DND-41 (cell line): Measurements from ENCODE around the gene PMEPA1.

Experiments
- CTCF ChIP-seq: IDR thresholded peaks from 2 replicates; pipeline ENCODE4 v1.5.1; 2012; ENCODE audit warnings: borderline replicate concordance, low read length, moderate library complexity, mild to moderate bottlenecking; ENCODE audit not compliant: poor library complexity, severe bottlenecking; ENCODE audit errors: extremely low read depth
- EZH2 ChIP-seq: IDR thresholded peaks from 3 replicates; pipeline ENCODE4 v1.6.1; 2012; ENCODE audit warnings: borderline replicate concordance, low read depth, mild to moderate bottlenecking, moderate library complexity, low read length, inconsistent platforms; ENCODE audit not compliant: severe bottlenecking

- TF ChIP-seq CTCF (no peak), EZH2 (no peak)
Measured at GRCh38 chr20:57612436-57612835, 97.4 kb downstream of the PMEPA1 start.
